ENCODE results near the gene MRPL43.

The MRPL43 gene

GRCh38 chr10:101020427-101021075 lies 33.3 kb upstream of the MRPL43 start:
- no peak for DNase-seq (ENCODE audit: low read depth in 1 of 2, low spot score in 1 of 2)

- no peak for DNase-seq (ENCODE audit: low read depth in 1 of 2, low spot score in 1 of 2)
Observed at GRCh38 chr10:101019440-101019703, 32.1 kb upstream of the MRPL43 start.

GRCh38 chr10:101018600-101019439 lies 31.5 kb upstream of the MRPL43 start:
- DNase-seq (ENCODE audit: low read depth in 1 of 2, low spot score in 1 of 2) = peak; percentile 49 to 53

GRCh38 chr10:101018118-101018599 lies 30.9 kb upstream of the MRPL43 start:
- DNase-seq (ENCODE audit: low read depth in 1 of 2, low spot score in 1 of 2) = no peak

GRCh38 chr10:101016814-101017213 lies 29.5 kb upstream of the MRPL43 start:
- no peak for DNase-seq (ENCODE audit: low read depth in 1 of 2, low spot score in 1 of 2)

- no peak for DNase-seq (ENCODE audit: low read depth in 1 of 2, low spot score in 1 of 2)
Observed at GRCh38 chr10:101015582-101015973, 28.3 kb upstream of the MRPL43 start.

GRCh38 chr10:101014966-101015581 lies 27.8 kb upstream of the MRPL43 start:
- DNase-seq (ENCODE audit: low read depth in 1 of 2, low spot score in 1 of 2) = no peak

GRCh38 chr10:101014230-101014884 lies 27.1 kb upstream of the MRPL43 start:
- peak; percentile 42 to 68 for DNase-seq (ENCODE audit: low read depth in 1 of 2, low spot score in 1 of 2)

GRCh38 chr10:101013365-101013825 lies 26.1 kb upstream of the MRPL43 start:
- no peak for DNase-seq (ENCODE audit: low read depth in 1 of 2, low spot score in 1 of 2)

- peak; percentile 63 to 66 for DNase-seq (ENCODE audit: low read depth in 1 of 2, low spot score in 1 of 2)
Observed at GRCh38 chr10:101012525-101013364, 25.4 kb upstream of the MRPL43 start.

GRCh38 chr10:101011517-101012423 lies 24.5 kb upstream of the MRPL43 start:
- DNase-seq (ENCODE audit: low read depth in 1 of 2, low spot score in 1 of 2) = no peak

- no peak for DNase-seq (ENCODE audit: low read depth in 1 of 2, low spot score in 1 of 2)
Observed at GRCh38 chr10:101010329-101010728, 23.0 kb upstream of the MRPL43 start.

- DNase-seq (ENCODE audit: low read depth in 1 of 2, low spot score in 1 of 2) = no peak
Observed at GRCh38 chr10:101008823-101009423, 21.6 kb upstream of the MRPL43 start.

GRCh38 chr10:101007915-101008822 lies 20.9 kb upstream of the MRPL43 start:
- DNase-seq (ENCODE audit: low read depth in 1 of 2, low spot score in 1 of 2) = no peak

- no peak for DNase-seq (ENCODE audit: low read depth in 1 of 2, low spot score in 1 of 2)
Observed at GRCh38 chr10:101007099-101007711, 19.9 kb upstream of the MRPL43 start.

- no peak for DNase-seq (ENCODE audit: low read depth in 1 of 2, low spot score in 1 of 2)
Observed at GRCh38 chr10:101006593-101007098, 19.3 kb upstream of the MRPL43 start.

- DNase-seq (ENCODE audit: low read depth in 1 of 2, low spot score in 1 of 2) = no peak
Observed at GRCh38 chr10:101005869-101006567, 18.7 kb upstream of the MRPL43 start.

Measured in activated T-helper 1 cell treated with anti-CD3 and anti-CD28 coated beads, Interleukin-2, amount 50 U/mL, for 16 hours (primary cell).